OCI-M1 (cell line): ENCODE measurements around the gene NOX1.

ENCODE experiments used
- DNase-seq: peaks from one replicate; lab custom pipeline; 2025; lab: John Stamatoyannopoulos, UW

Gene NOX1

DNA sequence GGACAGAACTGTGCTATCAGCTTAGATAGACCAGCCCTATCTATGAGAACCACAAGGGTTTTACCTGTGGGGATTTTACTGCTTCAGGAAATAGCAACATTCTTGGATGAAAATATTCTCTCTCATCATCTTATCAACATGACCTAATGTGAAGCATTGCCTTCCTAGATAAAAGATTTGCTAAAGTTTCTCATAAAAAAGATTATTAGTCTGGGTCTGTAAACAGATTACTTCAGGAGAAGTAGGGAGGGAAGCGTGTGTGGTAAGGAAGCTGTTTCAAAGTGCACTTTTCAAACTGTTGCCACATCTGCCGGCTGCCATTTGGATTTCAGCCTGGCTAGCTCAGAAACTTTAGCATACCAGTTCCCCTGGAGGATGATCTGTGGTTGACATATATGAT is at the start of gene NOX1:
TSS of gene NOX1 (minus strand) at position 35 of the 400 bp plus-strand sequence. CDS start 220 bp downstream, outside the sequence.
- peak; percentile 7 for DNase-seq

DNA sequence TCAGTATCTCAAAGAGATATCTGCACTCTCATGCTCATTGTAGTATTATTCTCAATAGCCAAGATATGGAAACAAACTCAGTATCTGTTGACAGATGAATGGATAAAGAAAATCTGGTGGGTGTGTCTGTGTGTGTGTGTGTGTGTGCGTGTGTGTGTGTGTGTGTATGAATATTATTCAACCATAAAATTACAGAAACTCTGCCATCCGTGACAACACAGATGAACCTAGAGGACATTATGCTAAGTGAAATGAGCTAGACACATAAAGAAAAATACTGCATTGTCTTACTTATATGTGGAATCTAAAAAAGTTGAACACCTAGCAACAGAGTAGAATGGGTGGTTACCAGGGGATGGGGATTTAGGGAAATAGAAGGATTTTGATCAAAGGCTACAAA is 41.4 kb upstream of the NOX1 start:
- DNase-seq: no peak

DNA sequence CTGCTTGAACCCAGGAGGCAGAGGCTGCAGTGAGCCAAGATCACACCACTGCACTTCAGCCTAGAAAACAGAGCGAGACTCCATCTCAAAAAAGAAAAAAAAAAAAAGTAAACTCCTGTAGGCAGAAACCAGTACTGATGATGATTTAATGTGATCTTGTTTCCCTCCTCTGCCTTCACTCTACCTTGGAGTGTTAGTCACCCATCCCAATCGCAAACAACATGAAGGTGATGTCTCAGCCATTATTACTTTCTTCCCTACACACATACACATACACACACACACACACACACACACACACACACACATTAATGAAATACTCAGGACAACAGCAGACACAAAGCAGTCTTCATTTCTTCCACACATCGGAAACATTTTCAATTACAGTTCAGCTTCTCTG is 39.0 kb upstream of the NOX1 start:
- no peak for DNase-seq

DNA sequence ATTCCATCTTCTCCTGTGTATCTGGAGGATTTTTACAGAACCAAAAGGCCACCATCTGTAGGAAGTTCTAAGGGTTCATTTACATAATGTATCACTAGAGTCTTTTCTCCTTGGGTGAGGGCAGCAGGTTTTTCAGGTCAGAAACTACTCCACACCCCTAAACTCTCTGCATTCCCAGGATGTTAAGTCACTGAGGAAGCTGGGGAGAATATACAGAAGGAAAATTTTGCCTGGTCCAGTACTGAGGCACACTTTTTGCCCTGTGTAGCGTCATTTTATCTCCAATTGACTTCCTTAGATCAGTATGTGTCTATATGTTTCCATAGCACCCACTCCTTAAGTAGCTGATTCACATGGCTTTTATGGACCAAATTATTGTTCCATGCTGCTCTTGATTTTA is 37.6 kb upstream of the NOX1 start:
- DNase-seq: no peak

DNA sequence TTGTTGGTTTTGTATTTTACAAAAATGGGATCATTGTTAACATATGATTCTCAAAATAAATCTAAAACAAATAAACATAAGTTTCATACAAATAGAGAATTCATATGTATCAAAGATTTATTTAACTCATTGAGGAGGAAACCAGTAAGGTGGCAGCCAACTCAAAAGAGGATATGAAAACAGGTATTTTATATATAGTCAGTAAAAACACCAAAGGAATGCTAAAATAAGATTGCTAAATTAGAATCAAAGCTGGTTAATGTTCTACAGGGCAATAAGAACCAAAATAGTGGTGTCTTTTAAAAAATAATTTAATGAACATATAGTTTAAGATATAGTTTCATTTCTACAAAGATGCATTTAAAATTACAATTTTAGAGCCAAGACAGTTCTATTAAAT is 31.5 kb upstream of the NOX1 start:
- DNase-seq: no peak

DNA sequence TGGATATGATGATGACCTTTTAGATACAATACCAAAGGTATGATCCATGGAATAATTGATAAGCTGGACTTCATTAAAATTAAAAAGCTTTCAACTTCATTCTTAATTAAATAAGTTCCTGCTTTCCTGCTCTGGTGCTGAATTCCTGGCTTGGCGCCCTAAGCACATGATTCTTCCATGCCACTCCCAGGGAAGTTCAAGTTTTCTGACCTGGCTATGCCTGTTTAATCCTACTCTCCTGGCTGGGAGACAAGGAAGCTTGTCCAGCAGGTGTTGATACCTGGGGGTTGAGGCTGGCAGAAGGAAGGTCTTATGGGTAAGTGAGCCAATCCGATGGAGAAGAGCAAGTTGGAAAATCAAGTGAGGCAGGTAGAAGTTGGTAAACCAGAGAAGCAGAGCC is 30.3 kb upstream of the NOX1 start:
- DNase-seq: no peak

DNA sequence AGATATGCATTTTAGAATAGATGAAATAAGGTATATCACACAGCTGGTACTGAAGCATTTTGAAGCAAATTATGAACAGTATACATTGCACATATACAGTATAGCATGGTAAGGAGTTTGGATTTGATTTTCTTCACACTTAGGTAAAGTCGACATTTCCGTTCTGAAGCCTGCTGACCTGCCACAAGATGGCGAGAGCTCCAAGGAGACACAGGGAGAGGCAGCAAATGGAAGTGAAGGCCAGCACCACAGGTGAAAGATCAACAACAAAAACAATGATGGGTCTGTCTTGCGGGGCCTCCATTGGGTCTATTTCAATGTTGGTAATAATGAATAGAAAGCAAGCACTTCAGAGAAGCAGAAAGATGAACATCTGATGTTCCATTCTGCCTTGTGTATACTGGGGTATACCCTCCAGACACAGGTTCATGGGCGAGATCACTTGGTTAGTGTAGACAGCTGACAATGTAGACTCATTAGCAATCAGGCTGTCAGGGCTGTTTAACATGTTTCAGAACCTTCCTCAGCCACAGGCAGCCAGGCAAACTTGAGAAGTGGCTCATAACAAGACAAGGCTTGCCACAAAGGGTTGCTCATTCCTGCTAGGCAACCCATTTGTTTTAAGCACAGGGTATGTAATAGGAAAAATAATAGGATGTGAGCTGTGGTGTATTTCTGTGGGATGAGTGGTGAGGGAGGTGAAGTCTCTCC is 21.4 kb upstream of the NOX1 start:
- peak; percentile 44 for DNase-seq

DNA sequence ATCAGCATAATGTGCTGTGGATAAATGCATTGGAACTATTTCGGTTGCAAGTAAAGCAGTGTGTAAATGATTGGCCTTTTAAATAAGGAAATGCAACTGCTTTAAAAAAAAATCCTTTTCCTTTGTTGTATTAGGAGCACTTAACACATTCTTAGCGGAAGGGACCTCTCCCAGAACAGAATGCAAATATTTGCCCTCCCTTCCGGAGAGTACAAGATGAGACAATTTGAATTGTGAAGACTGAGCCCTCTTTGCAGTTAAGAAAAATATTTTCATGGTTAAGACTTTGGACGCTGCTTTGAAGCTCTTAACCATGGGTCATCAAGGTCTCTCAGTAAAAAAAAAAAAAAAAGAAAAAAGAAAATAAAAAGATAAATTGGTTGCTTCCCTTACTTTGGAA is 9.5 kb upstream of the NOX1 start:
- DNase-seq: no peak

DNA sequence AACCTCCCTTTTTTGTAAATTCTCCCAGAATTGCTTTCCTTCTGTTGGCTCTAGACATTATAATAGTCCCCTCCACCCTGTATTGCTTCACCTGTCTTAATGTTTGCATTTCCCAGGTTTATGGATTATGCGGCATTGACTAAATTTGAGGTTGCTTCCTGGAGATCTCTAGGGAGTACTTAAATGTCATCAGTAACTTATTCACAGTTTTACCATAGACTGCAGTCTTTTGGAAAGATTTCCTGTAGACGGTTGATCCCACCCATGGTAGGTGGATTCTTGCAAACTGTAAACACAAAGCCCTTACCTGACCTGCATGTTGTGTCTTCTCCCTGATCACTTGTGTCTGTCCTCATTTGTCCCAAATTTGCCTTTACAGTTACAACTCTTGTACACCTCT is 6.2 kb upstream of the NOX1 start:
- DNase-seq: no peak

DNA sequence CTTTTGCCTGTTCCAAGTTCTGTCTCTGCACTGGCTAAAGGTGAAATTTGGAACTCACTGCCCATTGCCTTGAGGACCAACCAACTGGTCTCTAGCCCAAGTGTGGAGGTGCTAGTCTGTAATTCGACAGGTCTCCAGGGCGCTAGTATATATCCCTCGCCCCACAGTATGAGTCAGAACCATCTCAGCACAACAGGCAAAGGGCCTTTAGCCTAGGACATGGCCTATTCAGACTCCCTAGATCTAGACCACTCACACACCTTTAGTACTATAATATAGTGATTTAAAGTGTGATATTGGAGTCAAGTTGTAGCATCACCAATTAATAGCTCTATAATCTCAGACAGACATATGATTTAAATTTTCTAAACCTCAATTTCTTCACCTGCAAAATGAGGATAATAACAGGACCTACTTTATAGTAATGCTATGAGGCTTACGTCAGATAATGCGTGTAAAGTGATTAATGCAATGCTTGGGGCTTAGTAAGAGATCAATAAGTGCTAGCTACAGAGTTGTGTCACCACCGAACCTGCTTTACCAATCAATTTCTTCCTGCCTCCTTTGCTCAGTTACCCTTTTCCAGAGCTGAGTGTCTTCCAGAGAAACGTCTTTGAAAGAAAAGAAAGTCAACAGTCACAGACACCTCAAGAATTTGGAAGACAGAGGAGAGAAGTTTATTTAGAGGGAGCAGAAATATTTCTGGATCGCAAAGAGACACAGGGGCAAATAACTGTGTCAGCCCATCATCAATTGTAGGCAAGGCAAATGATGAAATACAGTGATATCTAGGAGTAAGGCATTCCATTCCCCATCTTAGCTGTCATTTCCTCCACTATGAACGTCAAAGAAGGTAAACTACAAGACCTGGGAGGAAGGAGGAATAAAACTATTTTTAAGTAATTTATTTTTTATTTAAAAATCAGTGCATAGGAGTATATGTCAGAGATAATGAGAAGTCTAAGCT is 2.3 kb downstream of the NOX1 start:
- no peak for DNase-seq

DNA sequence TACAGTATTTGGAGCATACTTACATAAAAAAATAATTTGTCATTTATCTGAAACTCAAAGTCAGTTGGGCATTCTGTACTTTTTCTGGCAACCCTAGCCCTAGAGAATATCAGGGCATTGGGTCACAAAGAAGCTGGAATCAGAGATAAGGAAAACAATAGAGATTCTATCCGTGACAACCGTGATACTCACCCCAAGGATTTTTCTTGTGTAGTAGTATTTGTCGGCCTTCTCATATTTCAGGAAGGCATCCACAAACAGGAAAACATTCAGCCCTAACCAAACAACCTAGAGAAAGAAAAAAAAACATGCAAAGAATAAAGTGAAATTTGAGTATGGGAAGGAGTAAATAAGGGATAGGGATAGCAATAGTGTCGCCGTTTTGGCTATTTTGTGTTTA is 3.6 kb downstream of the NOX1 start:
- no peak for DNase-seq

DNA sequence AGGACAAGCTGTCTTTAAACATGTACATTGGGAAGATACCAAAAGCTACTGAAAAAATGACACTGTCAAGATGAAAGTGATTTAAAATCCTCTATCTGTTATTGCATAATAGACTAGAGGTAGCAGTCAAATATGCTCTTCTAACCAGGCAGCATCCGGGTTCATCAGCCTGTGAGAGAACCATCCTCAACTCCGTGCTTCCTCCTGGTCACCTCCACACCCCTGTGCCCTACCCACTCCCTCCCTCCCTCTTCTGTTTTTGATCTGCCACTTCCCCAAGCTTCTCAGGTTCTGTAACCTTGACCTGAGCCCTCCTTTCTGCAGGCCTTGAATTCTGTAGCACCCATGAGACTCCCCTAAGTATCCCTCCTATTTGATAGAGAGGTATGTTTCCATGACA is 5.9 kb downstream of the NOX1 start:
- no peak for DNase-seq

DNA sequence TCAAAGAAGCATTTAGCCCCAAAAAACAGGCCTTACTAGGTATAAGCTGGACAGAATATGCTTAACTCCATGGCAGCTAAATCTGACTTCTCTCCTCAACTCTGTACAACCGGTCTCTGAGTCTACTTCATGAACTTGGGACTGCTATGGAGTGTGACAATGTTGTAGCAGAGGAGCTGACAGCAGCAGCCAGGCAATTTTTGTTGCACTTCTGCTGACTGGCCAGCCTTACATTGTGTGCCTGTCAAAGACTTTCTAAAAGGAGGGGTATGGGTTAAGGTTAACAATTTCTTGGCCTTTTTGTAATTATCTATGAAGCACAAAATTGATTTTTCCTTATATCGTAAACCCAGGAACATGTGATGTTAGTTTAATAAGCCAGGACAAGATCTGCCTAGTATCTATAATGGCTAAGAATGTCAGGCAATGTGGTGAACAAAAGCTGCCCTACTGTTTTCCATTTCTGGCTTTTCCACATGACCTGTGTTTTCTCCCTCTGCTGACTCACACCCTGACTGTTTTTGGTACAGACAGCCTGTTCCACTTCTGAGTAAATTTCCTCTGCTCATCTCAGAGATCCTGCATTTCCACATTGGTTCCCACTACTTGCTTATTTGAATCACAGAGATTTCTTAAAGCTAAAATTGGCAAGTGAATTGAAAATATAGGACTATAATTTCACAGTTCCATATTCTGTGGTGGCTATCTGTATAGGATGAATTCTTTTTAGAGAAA is 9.3 kb downstream of the NOX1 start:
- peak; percentile 7 for DNase-seq

DNA sequence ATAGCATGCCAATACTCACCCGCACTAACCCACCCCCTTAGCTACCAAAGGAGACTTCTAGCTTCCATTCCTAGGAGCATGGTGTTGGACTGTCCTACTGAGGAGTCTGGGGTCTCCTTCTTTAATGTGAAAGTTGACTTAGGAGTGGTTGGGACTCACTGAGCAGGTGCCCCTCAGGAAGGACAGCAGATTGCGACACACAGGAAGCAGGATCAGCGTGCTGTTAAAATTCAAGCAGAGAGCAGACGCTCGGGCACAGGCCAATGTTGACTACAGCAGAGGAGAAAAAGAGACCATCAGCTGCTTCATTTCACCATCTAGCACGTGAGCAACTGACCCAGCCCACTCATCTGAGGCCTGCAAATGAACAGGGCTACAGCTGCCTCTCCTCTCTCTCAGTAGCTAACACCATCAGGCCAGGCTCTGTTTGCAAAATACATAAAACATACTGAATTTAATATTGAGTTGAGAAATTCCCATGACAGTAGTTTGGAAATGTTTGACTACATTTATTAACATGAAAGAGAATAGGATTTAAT is 10.8 kb downstream of the NOX1 start:
- DNase-seq: no peak

DNA sequence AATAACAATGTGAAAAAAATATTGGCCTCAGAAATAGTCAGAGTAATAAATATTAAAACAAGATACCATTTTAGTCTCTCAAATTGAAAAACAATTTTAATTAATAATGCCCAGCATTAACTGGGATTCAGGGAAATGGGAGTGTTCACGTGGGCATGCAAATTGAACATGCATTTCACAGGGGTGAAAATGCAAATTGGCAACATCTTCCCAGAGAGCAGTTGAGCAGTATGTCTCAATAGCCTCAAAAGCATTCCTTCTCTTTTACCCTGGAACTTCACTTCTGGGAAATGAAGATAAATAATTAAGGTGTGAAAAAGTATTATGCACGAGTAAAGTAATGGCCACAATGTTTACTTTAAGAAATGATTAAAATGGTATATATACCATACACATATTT is 21.3 kb downstream of the NOX1 start:
- no peak for DNase-seq

DNA sequence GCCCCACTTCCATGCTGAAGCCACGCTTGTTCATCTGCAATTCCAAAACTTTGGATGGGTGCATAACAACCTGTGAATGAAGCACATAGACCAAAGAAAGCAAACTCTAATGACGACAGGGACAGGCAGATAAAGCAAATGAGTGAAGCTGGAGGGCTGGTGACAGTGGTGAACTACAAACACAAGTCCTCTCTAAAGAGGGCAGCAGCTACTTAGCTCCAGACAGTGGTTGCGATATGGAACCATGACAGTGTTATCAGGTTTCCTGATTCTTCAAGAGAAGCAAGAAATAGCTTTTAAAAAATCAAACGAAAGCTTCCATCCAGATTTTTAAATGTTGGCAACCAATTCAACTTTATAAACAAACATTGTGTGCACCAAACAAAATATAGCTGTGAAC is 23.8 kb downstream of the NOX1 start:
- DNase-seq: peak; percentile 27

DNA sequence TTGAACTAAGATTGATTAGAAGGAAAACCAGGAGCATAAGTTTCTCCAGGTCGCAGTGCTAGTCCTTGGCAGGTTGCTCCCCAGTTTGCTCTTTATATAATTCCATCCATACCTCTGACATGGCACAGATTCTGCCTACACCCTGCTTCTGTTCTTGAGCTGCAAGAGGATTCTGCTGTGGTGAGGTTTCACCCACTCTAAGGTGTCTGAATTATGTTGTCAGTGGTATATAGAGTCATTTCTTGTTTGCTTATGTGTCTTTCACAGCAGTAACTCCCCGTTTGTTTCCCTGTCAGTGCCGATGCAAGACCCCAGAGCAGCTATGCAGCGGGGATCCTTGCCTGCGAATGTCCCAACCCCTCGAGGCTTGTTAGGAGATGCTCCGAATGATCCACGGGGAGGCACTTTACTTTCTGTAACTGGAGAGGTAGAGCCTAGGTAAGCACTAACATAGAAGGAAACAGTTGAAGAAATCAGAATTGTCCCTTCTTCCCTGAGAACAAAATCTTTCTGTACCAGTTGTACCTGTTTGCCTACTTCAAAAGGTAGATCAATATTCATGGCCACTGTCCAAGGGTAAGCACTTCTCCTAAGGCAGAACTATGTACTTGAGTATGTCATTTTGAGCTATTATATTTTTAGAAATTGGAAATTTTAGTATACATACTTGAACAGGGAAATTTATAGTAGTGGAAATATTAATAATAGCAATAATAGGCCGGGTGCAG is 42.8 kb downstream of the NOX1 start:
- DNase-seq: no peak

DNA sequence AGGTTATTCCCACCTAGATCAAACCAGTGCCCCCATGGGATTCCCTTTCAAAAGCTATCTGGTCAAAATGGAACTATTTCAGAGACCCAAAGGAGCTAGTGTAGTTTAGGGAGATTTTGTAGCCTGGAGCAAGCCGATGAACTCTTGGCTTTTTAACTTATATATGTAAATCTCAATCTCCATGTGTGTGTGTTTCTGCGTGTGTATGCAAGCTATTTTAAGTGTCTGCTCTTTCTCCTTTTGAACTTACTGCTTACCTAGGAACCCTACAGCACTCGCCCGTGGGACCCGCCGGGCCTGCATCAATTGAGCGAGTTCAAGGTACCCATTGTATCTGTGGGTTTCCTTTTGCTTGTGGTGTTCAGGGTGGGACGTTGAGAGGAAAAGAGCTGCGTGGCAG is 43.6 kb downstream of the NOX1 start:
- DNase-seq: no peak

DNA sequence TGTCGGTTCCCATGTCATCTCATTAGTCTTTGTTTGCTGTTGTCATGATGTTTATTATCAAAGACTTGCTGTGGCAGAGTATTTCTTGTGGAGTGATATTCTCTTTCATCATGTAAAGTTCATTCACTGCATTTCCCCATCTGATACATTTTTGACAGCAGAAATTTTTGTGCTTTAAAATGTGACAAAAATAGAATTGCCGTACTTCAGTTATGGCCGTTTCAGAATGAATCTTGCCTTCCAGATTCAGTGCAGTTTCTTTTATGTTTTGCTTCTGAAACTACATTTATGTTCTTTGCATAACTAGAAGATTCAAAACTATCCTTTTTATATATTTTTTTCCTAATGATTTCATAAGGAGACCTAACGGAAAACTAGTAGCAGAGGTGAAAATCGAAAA is 44.0 kb downstream of the NOX1 start:
- no peak for DNase-seq

DNA sequence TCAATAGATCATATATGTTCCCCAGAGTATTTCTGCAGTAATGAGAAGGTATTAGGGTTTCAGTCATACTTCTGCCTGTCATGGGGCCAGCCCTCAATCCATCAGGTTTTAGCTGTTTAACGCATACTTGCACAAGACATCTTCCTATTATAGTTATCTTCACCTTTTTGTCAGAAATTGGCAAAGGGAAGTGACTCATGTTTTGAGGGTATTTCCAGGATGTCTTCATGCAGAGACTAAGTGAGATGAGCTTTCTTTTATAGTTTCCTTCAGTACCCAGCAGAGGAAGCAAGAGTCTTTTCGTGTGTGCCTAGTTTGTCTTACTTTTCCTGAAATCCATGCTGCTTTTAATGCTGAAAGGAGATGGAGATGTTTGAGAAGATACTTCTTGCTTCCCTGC is 44.4 kb downstream of the NOX1 start:
- no peak for DNase-seq

DNA sequence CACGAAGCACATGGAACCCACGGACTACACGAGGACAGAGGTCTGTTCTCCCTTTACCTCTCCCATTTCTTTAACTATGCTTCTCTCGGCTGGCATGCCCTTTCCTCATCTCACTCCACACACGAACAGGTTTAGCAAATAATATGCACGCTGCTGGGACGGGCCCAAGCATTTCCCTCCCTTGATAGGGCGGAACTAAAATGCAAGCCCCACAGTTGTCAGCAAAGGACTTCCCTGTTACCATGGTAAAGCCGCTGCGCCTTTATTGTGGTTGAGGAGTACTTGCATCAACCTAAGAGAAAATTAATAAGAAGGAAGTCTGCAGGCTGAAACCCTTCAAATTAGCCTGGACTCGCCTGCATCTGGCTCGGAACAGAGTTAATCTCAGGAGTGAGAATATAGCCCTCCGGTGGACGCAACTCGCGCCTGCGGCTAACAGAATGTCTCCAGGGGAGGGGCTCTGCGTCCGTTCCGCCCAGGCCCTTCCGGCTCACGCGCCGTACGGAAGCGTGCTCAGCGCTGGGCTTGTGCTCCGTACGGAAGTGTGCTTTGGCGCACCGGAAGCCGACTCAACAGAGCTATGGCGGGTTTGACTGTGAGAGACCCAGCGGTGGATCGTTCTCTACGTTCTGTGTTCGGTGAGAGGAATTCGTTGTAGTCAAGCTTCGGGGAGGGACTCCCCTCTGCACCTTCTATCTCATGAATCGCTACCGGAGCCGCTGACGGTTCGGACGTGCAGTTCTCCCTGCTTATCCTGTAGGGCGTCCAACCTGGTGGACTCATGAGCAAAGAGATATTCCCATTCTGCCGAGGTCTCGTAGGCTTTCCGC is 54.1 kb downstream of the NOX1 start, which contains the start of gene CSTF2:
TSS of gene CSTF2 (plus strand) at position 555 of the 830 bp plus-strand sequence. CDS start at position 581, 26 bp downstream.
- DNase-seq: peak; percentile 90
